GM21447 (cell line): ENCODE data around the gene ITGB3.
"Not testable (repeated sequence)": the region's sequence is repeated elsewhere in the genome, so short reads cannot be mapped to it uniquely, and the experiment has no call there.

Experiments
- ATAC-seq: cut with Tn5 transposase; IDR thresholded peaks from one replicate; pipeline ENCODE4 v1.9.1; 2021; ENCODE audit not compliant: unreplicated experiment

ITGB3 gene

DNA sequence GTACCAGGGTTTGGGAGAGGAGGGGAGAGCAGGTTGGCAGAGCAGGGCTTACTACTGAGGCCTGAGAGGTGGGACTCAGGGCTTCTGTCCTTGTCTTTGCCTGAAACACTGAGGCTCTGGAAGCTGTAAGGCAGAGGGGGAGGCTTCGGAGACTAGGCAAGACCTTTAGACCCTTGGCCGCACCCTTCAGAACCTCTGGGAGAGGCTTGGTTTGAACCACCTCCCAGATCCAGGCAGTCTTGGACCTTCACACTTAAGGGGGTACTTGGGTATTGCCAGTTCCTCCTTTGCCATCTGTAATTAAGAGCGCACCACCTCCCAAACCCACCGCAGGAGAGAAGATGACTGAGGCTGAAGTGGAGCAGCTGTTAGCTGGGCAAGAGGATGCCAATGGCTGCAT, 31.6 kb upstream of the ITGB3 start:
- no peak for ATAC-seq

- ATAC-seq, result no peak
Observed at GRCh38 chr17:47223007-47223406, 30.6 kb upstream of the ITGB3 start.

GRCh38 chr17:47223460-47223859, 30.2 kb upstream of the ITGB3 start:
- ATAC-seq, result no peak

DNA sequence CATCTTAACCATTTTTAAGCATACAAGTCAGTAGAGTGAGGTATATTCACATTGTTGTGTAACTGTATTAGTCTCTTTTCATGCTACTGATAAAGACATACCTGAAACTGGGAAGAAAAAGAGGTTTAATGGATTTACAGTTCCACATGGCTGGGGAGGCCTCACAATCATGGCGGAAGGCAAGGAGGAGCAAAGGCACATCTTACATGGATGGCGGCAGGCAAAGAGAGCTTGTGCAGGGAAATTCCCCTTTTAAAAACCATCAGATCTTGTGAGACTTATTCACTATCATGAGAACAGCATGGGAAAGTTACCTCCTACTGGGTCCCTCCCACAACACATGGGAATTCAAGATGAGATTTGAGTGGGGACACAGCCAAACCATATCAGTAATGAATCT, 29.6 kb upstream of the ITGB3 start:
- ATAC-seq, result not testable (repeated sequence)

- ATAC-seq, result no peak
Observed at GRCh38 chr17:47224966-47225365, 28.7 kb upstream of the ITGB3 start.

- no peak for ATAC-seq
Observed at GRCh38 chr17:47225436-47225858, 28.2 kb upstream of the ITGB3 start.

GRCh38 chr17:47225911-47226688, 27.5 kb upstream of the ITGB3 start:
- no peak for ATAC-seq

DNA sequence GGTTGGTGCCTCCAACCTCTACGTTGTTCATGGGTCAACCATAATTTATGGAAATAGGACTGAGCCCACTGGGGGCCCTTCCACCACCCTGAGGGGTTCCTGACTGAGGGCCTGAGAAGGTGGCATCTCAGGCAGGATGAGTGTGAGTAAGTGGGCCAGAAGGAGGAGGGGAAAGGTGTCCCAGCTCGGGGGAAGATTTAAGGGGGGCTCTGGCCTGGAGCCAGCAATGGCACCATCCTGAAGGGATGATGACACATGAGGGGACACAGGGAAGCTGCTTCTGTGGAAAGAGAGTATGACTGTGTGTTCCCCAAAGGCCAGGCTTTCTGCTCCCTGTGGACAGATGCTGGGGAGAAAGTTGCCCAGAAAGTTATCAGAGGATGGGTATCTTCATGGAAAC, 25.8 kb upstream of the ITGB3 start:
- ATAC-seq, result no peak

DNA sequence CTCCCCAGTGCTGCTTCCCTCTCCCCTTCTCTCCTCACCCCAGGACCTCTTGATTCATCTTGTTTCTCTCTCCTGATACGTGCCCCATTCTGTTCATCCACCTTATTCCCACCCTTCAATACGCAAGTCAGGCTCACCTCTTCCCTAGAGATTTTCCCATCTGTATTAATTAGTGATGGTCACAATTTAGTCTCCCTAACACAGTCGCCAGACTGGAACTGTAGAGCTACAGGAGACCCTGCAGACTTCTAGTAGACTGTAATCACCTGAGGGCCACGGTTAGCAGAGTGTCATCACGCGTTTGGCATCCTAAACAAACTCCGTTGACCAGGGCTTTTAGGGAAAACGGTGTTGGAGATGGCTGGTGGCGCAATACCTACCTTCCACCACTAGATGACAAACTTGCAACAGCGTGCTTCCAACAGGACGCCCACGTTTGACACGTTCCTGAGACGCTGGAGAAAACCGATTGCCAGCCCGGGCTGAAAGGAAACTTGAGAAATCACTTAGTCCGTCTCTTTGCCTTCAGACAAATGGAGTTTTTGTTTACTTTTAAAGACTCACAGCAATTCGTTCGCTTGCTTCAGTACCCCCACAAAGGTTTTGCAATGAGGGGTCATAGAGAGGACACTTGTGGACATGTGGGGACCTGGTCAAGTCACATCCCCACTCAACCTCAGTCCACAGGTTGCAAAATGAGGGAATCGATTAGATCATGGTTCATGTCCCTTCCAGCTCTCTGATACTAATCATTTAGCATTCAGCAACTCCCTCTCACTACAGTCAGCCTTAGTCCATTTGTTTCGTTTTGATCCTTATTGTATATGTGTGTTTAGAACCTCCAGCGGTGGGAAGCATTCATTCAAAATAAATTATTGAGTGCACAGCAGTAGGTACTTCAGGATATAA, 23.8 kb upstream of the ITGB3 start:
- ATAC-seq, result peak; percentile 74

DNA sequence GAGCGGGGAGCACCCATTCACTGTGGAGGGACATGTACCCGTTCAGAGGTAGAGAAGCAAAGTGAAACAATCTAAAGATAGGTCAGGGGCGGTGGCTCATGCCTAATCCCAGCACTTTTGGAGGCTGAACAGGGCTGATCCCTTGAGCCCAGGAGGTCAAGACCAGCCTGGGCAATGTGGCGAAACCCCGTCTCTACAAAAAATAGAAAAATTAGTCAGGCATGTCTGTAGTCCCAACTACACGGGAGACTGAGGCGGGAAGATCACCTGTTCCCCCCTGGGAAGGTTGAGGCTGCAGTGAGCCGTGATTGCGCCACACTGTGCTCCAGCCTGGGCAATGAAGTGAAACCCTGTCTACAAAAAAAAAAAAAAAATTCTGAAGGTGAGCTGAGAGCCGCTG, 22.8 kb upstream of the ITGB3 start:
- ATAC-seq, result no peak

GRCh38 chr17:47231334-47231733, 22.3 kb upstream of the ITGB3 start:
- ATAC-seq, result no peak

GRCh38 chr17:47231866-47232265, 21.8 kb upstream of the ITGB3 start:
- ATAC-seq, result no peak

GRCh38 chr17:47232465-47232864, 21.2 kb upstream of the ITGB3 start:
- ATAC-seq, result no peak

DNA sequence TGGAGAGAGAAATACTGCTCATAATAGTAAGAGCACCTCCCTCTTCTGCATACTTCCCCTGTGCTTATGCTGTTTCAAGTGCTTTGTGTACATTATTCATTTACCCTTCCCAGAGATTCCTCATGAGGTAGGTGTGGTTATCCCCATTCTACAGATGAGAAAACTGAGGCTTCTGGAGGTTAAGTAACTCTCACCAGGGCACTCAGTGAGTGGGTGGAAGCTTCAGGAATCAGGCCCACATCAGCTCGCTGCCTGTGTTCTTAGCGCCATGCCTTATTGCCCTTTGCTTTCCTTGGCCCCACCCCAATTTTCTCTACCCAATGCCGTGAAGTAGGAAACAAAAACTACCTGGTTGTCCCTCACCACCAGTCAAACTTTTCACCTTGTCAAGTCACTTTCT, 18.1 kb upstream of the ITGB3 start:
- no peak for ATAC-seq

GRCh38 chr17:47235923-47236322, 17.7 kb upstream of the ITGB3 start:
- no peak for ATAC-seq

DNA sequence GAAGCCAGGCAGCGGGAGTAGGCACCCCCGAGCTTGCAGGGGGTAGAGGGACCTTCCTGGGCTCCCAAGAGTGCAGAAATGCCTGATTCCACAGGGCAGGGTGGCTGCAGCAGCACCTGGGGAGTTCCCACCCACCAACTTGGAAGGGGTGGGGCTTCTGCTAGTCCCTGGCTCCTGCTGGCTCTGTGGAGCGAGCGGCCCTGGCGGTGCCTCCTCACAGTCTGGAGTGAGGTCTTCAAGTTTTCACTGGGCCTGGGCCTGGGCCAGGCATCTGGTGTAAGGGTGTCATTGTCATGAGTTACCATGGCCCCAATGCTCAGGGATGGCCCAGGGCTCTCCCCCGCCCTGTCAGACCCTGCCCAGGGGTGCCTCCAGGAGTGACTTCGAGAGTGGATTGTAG, 15.8 kb upstream of the ITGB3 start:
- no peak for ATAC-seq

GRCh38 chr17:47238321-47239010, 15.2 kb upstream of the ITGB3 start:
- ATAC-seq, result no peak

DNA sequence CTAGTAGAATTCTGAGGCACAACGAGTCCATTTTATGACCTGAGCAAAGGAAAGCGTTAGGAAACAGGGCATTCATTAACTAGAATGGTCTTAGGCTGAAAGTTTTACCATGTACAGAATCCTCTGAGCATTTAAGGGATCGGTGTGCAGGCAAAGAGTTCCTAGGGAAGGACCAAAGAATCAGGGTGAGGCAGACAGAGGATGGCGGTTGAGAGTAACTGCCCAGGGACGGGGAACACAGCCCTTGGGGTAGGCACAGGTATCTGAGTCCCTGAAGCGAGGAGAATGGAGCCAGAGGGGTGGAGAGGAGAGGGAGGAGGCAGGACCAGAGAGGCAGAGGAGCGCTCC, 14.0 kb upstream of the ITGB3 start:
- ATAC-seq, result no peak

- ATAC-seq, result no peak
Observed at GRCh38 chr17:47239967-47240651, 13.5 kb upstream of the ITGB3 start.

DNA sequence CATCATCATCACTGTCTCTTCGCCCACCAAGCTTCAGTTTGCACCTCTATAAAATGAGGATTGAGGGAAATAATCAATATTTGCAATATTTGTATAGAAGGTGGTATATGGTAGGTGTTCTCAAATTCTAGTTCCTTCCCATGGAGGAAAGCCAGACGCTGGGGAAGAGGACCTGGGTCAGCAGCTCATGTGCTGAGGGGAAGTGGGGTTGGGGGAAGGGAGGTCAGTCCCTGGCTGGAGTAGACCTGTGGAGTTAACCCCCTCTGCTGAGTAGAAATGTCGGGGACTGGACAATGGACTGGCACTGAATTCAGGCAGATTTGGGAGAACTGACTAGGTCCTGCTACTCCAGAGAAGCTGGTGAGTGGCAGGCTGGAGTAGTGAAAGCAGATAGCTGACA, 12.8 kb upstream of the ITGB3 start:
- no peak for ATAC-seq

GRCh38 chr17:47242648-47243047, 11.0 kb upstream of the ITGB3 start:
- no peak for ATAC-seq
